NCI-H1092 treated with DMSO at 0.1 percent for 48 hours (cell line): ENCODE measurements around the gene SLC4A5.
A peak's percentile ranks its signal among the peaks of the same experiment; 100 is the strongest.
"Not testable (repeated sequence)": the region's sequence is repeated elsewhere in the genome, so short reads cannot be mapped to it uniquely, and the experiment has no call there.

Experiments
- DNase-seq: peaks from one replicate; lab custom pipeline; 2025; lab: John Stamatoyannopoulos, UW

The SLC4A5 gene

DNA sequence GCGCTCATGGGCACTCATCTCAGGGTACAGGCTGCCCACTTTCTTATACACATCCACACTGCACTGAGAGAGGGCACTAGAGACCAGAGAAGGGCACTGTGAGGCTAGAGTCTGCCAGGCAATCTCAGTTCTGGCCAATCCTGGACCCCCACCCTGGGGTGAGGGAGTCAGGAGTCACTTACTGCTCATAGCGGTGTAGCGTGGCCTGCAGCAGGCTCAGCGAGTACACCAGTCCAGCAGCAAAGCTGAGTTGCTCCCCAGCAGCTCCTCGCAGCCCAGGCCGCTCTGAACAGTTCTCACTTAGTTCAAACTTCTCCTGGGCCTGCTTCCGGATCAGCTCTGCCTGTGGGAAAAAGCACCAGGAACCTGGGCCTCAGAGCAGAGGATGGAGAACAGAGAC lies 24.6 kb upstream of the SLC4A5 start:
- DNase-seq = no peak

DNA sequence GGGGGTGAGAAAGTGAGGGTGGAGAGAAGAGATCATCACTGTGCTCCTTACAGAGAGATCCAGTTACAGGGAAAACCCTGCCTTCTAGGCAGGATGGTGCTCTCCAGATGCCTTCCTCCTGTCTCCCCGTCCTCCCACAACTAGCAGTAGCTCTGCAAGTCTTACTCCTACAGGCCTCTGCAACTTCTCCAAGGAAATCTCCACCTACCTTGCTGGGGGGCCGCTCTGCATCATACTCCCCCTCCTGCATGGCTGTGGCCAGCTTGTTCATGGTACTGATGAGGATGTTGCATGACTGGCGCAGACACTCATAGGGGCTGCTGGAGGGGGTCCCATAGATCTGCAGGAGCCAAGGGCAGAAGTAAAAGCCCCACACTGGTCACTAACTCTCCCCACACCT lies 22.8 kb upstream of the SLC4A5 start:
- no peak for DNase-seq

DNA sequence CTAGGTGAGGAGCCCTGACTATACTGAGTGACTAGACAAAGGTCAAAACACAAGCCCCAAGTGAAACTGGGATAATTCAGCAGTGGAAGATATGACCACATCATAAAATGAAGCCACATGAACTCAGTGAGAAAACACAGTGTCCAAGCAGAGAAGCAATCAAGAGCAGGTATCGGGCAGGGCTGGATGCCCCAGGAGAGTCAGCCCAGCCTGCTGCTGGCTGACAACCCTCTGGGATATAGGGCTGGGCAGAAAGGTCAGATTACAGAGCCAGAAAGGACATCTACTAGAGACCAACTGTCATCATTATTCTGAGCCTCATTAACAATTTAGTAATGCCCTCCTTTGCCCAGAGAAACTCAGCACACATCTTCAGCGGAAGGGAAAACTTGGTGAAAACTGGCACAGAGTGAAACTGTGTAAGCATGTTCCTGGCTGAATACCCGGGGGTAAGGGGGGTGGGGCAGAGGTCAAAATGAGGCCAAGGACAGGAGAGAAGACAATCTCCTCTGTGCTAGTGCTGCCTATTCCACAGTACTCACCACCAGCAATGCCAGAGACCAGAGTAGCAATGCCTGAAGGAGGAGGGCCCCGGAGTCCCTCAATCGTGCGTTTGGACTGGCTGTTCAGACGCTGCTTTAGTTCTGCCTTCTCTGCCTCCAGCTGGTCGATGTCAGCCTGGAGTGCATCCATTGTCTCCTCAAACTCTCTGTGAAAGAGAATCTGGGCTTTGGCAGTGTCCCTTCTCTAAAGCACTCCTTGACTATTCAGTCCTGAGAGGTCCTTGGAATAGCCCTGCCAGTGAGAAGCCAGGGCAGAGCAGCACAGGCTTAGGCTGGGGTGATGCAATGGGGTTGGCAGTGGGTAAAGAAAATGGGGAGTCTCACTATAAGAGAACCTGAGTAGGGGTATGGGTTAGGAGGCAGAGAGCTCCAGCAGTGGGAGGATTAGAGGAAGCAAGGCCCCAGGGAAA lies 21.6 kb upstream of the SLC4A5 start:
- DNase-seq = no peak

DNA sequence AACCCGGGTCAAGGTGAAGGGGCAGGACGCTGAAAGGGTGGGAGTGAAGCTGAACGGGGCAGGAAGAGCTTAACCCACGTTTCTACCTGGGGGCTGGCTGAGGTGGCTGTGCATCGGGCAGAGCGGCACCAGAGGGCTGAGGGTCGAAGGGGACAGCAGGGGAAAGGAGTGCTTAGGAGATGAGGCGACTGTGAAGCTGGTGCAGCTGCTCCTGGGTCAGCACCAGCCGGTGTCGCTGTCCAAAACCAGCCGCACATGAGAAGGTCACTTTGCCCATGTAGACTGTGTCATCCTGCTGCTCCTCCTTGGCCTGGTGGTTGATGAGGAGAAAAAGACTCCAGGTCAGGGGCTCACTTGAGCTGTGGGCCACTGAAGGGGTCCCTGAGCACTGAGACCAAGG lies 18.1 kb upstream of the SLC4A5 start:
- no peak for DNase-seq

DNA sequence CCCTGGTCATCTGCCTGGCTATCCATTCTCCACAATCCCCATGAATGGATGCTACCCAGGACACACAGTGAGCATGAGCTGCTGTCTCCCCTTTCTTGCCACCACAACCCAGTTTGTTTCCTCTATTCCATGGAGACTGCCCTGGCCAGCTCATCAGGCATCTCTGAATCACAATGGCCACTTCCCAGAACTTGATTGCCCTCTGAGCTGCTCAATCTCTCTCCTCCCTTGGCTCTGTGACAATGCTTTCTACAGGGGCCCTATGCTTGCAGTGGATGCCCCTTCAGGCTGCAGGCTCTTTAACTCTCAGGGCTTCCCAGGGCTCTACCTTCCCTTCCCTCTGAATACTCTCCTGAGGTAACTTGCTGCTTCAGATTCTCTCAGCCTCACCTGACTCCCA lies 14.4 kb upstream of the SLC4A5 start:
- DNase-seq = no peak

DNA sequence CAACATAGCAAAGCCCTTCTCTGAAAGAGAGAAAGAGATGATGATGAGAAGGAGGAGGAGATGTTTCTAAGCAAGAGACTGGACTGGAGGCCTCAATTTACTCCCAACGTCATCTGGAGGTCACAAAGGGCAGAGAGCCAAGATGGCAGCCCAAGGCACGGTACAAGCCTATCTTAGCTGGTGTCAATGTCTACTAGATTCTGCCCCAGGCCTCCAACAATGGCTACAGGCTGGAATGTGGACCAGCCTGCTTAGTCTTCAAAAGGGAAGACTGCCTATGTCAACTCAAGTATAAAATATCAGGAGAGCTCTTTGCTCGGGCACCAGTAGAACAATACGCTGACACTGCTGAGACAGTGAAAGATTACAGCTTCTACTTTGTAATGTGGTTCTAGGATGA lies 6.7 kb upstream of the SLC4A5 start:
- DNase-seq = no peak

DNA sequence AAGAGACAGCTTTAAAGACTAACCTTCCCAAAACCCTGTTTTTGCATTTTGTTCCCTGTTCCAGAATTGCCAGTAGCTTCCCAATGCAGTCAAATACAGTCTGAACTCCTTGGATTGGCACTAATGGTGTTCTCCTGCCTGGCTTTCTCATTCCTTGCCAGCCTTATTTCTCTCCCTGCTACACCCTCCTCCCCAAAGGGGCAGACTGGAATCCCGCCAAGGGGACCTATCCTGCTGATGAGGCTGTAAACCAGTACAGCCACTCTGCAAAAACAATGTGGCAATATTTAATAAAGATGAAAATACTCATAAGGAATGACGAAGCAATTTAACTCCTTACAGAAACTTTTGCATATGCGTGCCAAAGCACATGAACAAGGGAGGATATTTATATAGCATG lies 4.5 kb upstream of the SLC4A5 start:
- DNase-seq = no peak

DNA sequence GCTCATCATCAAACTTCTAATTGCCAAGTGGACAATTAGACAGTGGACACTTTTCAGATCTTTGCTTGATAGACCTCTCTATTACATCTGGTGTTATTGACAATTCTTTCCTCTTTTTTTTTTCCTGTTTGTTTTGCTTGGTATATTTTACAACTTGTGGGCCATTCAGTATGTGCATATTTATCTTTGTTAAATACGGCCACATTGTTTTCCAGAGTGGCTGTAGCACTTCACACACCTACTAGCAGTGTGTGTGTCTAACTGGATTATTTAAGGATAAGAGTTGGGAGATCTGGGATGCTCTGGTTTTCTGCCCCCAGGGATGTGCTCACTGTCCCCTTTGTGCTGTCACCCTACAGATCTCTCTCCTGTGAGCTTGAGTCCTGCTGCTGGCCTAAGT lies 4.1 kb upstream of the SLC4A5 start:
- no peak for DNase-seq

DNA sequence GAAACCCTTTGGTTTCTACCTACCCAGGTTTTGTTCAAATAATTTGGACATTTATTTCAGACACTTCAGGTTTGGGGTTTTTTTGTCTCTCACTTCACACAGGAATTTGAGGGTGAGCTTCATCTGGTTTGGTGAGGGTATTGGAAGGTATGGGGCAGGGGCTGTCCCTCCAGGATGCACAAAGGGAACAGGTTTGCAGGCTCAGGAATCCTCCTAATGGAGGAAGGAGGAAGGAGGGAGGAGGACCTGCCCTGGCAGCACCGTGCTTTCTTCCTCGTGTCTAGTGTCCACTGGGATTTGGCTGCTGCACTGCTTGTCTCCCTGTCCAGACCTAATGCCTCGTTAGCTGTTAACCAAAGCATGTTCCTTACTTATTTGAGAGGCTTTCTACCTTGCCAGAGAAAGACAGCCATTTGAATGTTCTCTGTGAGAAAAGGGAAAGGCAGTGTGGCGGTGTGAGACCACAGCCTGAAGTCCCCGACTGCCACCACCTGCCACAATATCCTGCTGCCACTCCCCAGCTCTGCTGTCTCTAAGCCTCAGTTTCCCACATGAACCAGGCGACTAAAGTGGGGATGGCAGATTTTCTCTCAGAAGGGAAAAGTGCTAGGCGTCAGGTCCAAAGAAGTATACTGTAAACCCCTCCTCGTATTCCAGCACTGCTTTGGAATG lies 2.2 kb upstream of the SLC4A5 start:
- DNase-seq = no peak

DNA sequence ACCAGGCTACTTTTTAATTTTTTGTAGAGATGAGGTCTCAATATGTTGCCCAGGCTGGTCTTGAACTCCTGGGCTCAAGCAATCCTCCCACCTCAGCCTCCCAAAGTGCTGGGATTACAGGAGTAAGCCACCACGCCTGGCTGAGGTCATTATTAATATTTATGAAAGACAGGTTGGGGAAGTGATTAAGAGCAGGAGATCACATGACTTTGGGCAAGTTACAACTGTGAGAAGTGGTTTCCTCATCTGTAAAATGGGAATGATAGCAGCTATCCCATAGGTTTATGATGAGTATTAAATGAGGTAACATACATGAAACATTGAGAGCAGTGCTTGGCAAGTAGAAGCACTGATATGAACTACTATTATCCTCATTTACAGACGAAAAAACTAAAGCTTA lies 7.0 kb downstream of the SLC4A5 start:
- DNase-seq = not testable (repeated sequence)

DNA sequence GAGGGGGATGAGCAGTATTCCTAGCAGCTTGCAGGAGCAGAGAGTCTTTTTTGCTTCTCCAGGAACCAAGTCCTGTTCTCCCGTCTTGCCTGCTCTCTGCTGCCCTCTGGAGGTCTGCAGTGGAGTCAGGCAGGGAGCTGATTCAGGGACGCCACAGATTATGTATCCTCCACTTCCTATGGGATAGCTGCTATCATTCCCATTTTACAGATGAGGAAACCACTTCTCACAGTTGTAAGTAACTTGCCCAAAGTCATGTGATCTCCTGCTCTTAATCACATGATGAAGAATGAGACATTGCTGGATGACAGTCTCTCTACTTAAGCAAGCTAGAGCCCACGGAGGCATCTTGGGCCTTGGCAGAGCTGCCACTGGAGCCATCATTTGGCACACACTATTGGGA lies 8.3 kb downstream of the SLC4A5 start:
- DNase-seq = peak; percentile 15

DNA sequence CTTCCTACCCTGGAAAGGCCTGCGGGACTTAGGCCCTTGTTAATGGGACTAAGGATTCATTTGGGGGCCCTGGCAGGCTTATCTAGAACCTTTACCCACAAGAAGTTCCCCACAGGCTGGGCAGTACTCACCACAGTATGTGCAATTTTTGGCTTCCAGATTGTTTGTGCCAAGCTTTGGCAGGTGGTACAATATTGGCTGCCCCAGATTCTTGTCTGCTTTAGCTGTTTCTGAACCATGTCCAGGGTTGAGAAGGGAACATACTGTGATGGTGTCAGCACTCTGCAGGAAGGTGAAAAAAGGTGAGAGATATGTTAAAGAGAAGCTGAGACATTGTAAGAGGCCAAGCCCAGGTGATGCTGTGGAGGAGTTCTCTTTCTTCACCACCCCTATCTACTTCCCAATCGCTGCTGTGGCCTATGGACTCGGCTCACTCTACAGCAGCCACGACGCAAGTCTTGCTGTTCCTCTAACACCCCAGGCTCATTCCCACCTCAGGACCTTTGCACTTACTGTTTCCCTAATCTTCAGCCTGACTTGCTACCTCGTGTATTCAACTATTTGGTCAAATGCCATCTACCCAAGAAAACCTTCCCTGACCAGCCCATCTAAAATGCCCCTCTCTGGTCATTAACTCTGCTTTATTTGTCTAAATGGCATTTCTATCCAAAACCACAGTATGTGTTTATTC lies 9.2 kb downstream of the SLC4A5 start:
- DNase-seq = no peak

DNA sequence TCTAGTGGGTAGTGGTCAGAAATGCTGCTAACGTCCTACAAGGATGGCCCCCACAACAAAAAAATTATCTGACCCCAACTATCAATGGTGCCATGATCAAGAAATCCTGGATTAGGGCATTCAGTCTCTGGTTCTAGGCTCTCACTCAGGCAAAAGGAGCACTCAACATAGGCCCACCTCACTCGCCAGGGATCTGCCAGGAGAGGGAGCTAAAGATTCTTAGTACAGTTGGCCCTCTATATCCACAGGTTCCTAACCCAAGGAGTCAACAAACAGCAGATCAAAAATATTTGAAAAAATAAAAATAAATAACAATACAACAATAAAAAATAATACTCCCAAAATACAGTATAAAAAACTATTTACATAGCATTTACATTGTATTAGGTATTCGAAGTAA lies 10.0 kb downstream of the SLC4A5 start:
- DNase-seq = no peak

DNA sequence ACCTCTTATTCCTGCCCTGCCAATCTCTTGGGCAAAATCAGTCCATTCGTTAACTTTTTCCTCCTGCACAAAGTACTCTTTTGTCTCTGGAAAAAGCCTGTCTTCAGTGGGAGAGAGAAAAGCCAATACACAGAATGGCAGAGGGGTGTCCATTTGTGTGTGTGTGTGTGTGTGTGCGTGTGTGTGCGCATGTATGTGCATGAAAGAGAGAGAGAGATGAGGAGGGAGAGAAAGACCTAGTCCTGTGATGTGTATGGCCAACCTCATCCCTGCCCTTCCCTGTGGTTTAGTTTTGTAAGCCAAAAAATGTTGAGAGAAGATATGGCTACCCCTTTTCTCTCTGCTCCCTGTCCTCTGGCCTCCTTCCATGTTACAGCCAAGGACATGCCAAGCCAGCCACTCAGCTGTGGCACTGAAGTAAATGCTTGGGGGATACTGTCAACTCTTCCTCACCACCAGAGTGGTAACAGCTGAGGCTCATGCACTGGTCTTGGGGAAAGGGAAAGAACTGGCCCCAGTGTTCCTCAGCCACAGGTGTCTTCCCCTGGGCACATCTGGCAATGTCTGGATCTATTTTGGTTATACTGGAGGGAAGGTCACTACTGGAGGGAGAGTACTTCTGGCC lies 10.6 kb downstream of the SLC4A5 start:
- no peak for DNase-seq

DNA sequence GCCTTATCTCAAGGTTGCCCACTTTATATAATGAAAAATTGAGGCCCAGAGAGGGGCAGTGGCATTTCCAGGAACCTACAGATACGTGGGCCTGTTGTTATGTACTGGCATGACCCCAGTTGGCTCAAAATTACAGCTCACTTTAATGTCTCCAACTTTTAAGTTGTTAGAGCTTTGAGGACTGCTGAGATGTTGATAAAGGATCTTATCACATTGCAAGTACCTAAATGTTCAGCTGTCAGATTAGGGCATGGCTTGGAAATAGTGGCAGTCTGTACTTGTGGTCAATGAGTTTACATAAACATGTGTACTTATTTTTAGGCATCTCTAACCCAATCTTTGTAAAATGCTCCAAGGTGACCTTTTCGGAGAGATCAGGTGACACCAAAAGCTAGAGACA lies 14.6 kb downstream of the SLC4A5 start:
- DNase-seq = no peak

DNA sequence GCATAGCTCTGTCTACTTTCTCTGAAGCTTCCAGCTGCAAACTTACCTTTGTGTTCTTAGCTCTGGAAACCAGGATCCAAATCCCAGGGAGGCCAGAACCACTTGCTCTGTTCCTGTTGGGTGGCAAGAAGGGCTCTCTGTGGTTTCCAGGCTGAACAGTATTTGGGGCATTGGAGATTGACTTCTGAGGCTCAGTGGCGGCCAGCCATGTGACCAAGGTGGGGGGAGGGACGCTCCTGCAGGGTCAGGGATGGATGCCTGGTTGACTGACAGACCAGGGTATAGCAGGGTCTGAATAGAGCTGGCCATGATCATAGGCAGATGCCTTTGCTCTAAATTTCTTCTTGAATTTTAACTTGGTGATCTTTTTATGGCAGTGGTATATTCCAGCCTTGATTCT lies 15.1 kb downstream of the SLC4A5 start:
- no peak for DNase-seq

DNA sequence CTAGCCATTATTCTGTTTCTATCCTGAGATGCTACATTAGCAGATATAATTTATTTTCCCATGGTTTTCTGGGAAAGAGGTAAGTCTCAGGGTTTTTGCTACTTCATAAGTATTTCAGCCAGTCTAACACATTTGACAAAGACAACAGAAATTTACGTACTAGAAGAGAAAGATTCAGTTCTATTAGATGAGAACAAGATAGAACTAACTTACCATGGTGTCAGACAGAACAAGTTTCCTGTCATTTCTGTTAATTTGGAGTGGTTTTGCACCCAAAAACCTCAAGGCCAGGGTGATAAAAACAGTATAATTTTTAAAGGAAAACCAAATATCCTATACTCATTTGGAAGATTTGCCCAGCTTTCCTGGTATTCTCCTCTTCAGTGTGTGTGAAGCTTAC lies 15.6 kb downstream of the SLC4A5 start:
- DNase-seq = no peak

DNA sequence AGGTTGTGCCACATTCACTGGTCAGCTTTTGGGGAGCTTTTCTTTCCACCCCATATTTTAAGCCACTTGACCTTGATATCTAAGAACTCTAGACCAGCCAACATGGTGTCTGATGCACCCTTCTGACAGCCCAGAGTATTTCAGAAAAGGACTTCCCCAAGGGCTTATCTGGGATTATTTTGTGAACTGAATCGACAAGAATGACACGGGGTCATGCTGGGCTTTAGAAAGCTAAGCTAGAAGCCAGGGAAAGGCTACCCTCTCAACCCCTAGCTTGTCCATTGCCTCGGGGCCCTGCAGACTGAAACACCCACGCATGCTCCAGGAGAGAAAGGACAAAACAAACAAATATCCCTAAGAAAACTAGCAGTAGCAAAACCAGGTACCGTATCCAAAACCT lies 16.0 kb downstream of the SLC4A5 start:
- no peak for DNase-seq

DNA sequence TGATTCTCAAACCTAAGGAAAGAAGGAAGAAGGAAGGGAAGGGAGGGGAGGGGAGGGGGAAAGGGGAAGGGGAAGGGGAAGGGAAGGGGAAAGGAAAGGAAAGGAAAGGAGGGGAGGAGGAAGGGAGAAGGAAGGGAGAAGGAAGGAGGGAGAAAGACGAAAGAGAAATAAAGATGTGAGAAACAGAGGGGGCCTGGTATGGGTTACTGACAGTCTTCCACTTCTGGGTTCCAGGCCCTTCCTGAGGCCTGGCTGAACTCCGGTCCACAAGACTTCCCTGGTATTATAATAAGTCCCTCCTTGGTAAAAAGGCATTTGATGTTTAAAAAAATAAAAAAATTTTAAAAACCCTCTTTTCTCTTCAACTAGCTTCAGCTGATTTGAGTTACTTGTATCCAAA lies 17.4 kb downstream of the SLC4A5 start:
- no peak for DNase-seq

DNA sequence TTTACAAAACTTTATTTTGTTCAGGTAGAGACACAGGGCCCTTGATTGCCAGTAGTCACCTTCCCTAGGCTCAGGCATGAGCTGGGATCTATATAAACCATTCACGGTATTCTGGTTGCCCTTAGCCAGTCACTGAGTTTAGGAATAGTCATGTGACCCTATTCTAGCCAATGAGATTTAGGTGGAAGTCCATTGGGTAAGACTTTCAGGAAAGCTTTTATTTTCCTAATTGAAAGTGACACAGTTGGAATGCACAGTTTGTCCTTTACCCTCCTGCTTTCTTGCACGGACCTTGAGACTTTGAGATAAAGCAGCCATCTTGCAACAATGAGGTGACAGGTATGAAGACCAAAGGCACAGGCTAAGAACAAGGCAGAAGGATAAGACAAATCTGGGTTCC lies 21.5 kb downstream of the SLC4A5 start:
- no peak for DNase-seq

DNA sequence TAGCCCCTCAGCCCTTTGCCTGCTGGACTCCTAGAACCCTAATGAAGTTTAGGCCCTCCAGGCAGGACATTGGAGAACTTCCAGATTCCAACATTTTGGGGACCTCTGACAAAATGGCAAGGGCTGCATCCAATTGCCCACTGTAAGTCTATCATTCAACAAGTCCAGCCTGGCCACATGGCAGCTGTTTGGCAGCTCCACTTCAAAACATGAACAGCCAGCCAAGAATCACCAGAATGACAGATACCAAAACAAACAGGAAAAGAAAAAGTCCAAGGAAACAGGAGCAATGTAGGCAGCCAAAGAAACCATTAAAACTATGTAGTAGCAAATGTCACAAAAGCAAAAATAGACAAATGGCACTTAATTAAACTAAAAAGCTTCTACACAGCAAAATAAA lies 25.5 kb downstream of the SLC4A5 start:
- DNase-seq = peak; percentile 30

DNA sequence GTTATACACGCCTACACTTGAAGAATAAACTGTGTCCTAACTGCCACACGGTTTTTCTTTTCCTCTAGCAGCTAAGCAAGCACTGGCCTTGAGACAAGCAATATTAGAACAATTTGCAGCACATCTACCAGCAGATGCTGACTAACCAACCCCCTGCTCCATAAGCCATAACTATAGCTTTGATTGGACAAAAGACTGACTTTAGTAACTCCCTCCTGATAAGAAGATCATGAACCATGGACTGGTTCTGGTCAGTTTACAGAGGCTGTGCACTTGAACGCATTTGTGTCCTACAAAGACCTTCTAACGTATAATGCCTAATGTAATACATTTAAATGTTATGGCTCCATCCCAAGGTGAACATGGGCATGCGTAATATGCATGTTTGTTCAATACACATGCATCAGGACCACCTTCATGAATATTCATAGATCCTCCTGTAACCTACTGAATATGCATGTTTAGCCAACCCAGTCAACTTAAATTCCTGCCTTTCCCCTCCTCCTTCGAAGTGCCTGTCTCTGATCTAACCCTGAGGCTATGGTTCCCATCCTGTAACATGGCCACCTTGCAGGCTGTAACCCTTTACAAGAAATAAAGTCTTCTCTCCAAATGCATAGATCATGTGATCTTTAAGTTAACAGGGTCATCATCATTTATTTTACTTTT lies 26.5 kb downstream of the SLC4A5 start:
- DNase-seq = no peak
